Measurements from ENCODE around the gene USH2A.

Gene USH2A

GRCh38 chr1:216207154-216207553 is 216.1 kb downstream of the USH2A start:
- TF ChIP-seq YY1 (IDR thresholded peaks at IDR 0.05; ENCODE audit: low read depth) (no peak), CEBPB (IDR thresholded peaks at IDR 0.05) (no peak), REST (IDR thresholded peaks at IDR 0.05; ENCODE audit: low read depth) (no peak)

GRCh38 chr1:216205176-216205575 is 218.1 kb downstream of the USH2A start:
- TF ChIP-seq TCF12 (IDR thresholded peaks at IDR 0.05; ENCODE audit: low read depth) = no peak
- no peak for TF ChIP-seq EGR1 (IDR thresholded peaks at IDR 0.05)
- TF ChIP-seq TEAD4 (IDR thresholded peaks at IDR 0.05) = no peak
- no peak for TF ChIP-seq FOXM1 (IDR thresholded peaks at IDR 0.05; ENCODE audit: borderline replicate concordance, low read depth)
- no peak for TF ChIP-seq TAF1 (IDR thresholded peaks at IDR 0.05; ENCODE audit: low read depth)
- no peak for TF ChIP-seq EP300 (IDR thresholded peaks at IDR 0.05; ENCODE audit: borderline replicate concordance)
- TF ChIP-seq MAX (IDR thresholded peaks at IDR 0.05) = no peak
- no peak for TF ChIP-seq CEBPB (IDR thresholded peaks at IDR 0.05)
- TF ChIP-seq CREB1 (IDR thresholded peaks at IDR 0.05; ENCODE audit: low read depth) = no peak
- TF ChIP-seq NFIC (IDR thresholded peaks at IDR 0.05) = no peak
- no peak for TF ChIP-seq YY1 (IDR thresholded peaks at IDR 0.05; ENCODE audit: low read depth)
- TF ChIP-seq ZBTB7A (IDR thresholded peaks at IDR 0.05; ENCODE audit: low read depth) = no peak
- no peak for TF ChIP-seq RAD21 (IDR thresholded peaks at IDR 0.05; ENCODE audit: low read depth)

GRCh38 chr1:216201946-216202345 is 221.3 kb downstream of the USH2A start:
- TF ChIP-seq CREB1 (IDR thresholded peaks at IDR 0.05; ENCODE audit: low read depth) = no peak
- no peak for TF ChIP-seq RAD21 (IDR thresholded peaks at IDR 0.05; ENCODE audit: low read depth)
- no peak for TF ChIP-seq MAX (IDR thresholded peaks at IDR 0.05)
- no peak for TF ChIP-seq EGR1 (IDR thresholded peaks at IDR 0.05)
- TF ChIP-seq FOXM1 (IDR thresholded peaks at IDR 0.05; ENCODE audit: borderline replicate concordance, low read depth) = no peak
- TF ChIP-seq USF1 (IDR thresholded peaks at IDR 0.05) = no peak
- TF ChIP-seq NFIC (IDR thresholded peaks at IDR 0.05) = no peak
- TF ChIP-seq REST (IDR thresholded peaks at IDR 0.05; ENCODE audit: low read depth) = no peak
- no peak for TF ChIP-seq ZBTB7A (IDR thresholded peaks at IDR 0.05; ENCODE audit: low read depth)
- no peak for TF ChIP-seq TCF12 (IDR thresholded peaks at IDR 0.05; ENCODE audit: low read depth)
- no peak for TF ChIP-seq CEBPB (IDR thresholded peaks at IDR 0.05)

- TF ChIP-seq TCF12 (IDR thresholded peaks at IDR 0.05; ENCODE audit: low read depth) (no peak), RAD21 (IDR thresholded peaks at IDR 0.05; ENCODE audit: low read depth) (no peak), CEBPB (IDR thresholded peaks at IDR 0.05) (no peak), FOXM1 (IDR thresholded peaks at IDR 0.05; ENCODE audit: borderline replicate concordance, low read depth) (no peak), EP300 (IDR thresholded peaks at IDR 0.05; ENCODE audit: borderline replicate concordance) (no peak), CREB1 (IDR thresholded peaks at IDR 0.05; ENCODE audit: low read depth) (no peak), ZBTB7A (IDR thresholded peaks at IDR 0.05; ENCODE audit: low read depth) (no peak)
Observed at GRCh38 chr1:216200941-216201340, 222.3 kb downstream of the USH2A start.

GRCh38 chr1:216194721-216195120 is 228.5 kb downstream of the USH2A start:
- TF ChIP-seq EP300 (IDR thresholded peaks at IDR 0.05; ENCODE audit: borderline replicate concordance) (no peak), REST (IDR thresholded peaks at IDR 0.05; ENCODE audit: low read depth) (no peak), CREB1 (IDR thresholded peaks at IDR 0.05; ENCODE audit: low read depth) (no peak), MAX (IDR thresholded peaks at IDR 0.05) (no peak), ZBTB7A (IDR thresholded peaks at IDR 0.05; ENCODE audit: low read depth) (no peak), NFIC (IDR thresholded peaks at IDR 0.05) (no peak), TCF12 (IDR thresholded peaks at IDR 0.05; ENCODE audit: low read depth) (no peak), TEAD4 (IDR thresholded peaks at IDR 0.05) (no peak)
